NB4 (cell line): ENCODE data around the gene CCND1.

Experiments
- MYC ChIP-seq: IDR thresholded peaks from 2 replicates; pipeline ENCODE4 v1.6.1; 2011; ENCODE audit warnings: low read depth, low read length
- POLR2A ChIP-seq: IDR thresholded peaks from 2 replicates; pipeline ENCODE4 v1.6.1; 2011; ENCODE audit warnings: mild to moderate bottlenecking; ENCODE audit not compliant: insufficient read length; ENCODE audit errors: extremely low read depth
- TF ChIP-seq, protein P1 (sequence below): IDR thresholded peaks from one replicate; pipeline ENCODE4 v1.5.1; 2012; ENCODE audit warnings: low read depth, low read length
- TF ChIP-seq, protein P2 (sequence below): IDR thresholded peaks from 2 replicates; pipeline ENCODE4 v1.6.1; 2011; ENCODE audit warnings: low read depth, low read length

- TF ChIP-seq, protein P1, sequence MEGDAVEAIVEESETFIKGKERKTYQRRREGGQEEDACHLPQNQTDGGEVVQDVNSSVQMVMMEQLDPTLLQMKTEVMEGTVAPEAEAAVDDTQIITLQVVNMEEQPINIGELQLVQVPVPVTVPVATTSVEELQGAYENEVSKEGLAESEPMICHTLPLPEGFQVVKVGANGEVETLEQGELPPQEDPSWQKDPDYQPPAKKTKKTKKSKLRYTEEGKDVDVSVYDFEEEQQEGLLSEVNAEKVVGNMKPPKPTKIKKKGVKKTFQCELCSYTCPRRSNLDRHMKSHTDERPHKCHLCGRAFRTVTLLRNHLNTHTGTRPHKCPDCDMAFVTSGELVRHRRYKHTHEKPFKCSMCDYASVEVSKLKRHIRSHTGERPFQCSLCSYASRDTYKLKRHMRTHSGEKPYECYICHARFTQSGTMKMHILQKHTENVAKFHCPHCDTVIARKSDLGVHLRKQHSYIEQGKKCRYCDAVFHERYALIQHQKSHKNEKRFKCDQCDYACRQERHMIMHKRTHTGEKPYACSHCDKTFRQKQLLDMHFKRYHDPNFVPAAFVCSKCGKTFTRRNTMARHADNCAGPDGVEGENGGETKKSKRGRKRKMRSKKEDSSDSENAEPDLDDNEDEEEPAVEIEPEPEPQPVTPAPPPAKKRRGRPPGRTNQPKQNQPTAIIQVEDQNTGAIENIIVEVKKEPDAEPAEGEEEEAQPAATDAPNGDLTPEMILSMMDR: peak; percentile 65
- TF ChIP-seq POLR2A (no peak), MYC (peak; percentile 98)
- TF ChIP-seq, protein P2, sequence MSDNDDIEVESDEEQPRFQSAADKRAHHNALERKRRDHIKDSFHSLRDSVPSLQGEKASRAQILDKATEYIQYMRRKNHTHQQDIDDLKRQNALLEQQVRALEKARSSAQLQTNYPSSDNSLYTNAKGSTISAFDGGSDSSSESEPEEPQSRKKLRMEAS: peak; percentile 92
These were observed 42.8 kb upstream of the CCND1 start for GRCh38 chr11:69598147-69598546.
